Type B pancreatic cell (in vitro differentiated cells): ENCODE results near the gene CRADD. TPM values are rescaled to one million over a fixed set of nuclear protein-coding genes. Genes with fewer than 3 reads are reported as not detected.

Source experiments
- DNase-seq: peaks from one replicate; pipeline ENCODE4 v3.0.0; 2021; ENCODE audit warnings: mixed read lengths; ENCODE audit not compliant: unreplicated experiment; ENCODE audit errors: extremely low spot score
- H3K27ac Mint-ChIP-seq: 2 replicates; pipeline ENCODE4 v1.8.0; 2021; ENCODE audit warnings: mild to moderate bottlenecking, mixed read lengths
- H3K27me3 Mint-ChIP-seq: 2 replicates; pipeline ENCODE4 v1.8.0; 2021; ENCODE audit warnings: mixed read lengths
- H3K36me3 Mint-ChIP-seq: 2 replicates; pipeline ENCODE4 v1.8.0; 2021; ENCODE audit warnings: mixed read lengths
- H3K4me1 Mint-ChIP-seq: one replicate; pipeline ENCODE4 v1.8.0; 2021; ENCODE audit warnings: mixed read lengths; ENCODE audit not compliant: unreplicated experiment
- H3K4me3 Mint-ChIP-seq: 2 replicates; pipeline ENCODE4 v1.8.0; 2021; ENCODE audit warnings: mild to moderate bottlenecking, mixed read lengths
- H3K9me3 Mint-ChIP-seq: 2 replicates; pipeline ENCODE4 v1.8.0; 2021; ENCODE audit warnings: mixed read lengths
- CTCF ChIP-seq: fragments of 200-600 bp; sonication (generic); conservative IDR thresholded peaks from 2 replicates; pipeline ENCODE4 v1.5.0; 2021; ENCODE audit warnings: antibody characterized with exemption, mild to moderate bottlenecking
- total RNA-seq: library from RNA; stranded (reverse); gene quantifications from 2 replicates; pipeline ENCODE4 v1.2.1, GENCODE V29; 2021; ENCODE audit warnings: low replicate concordance

Gene CRADD
- total RNA-seq, 1 donor from 2014 or later: 8.1 TPM

- Mint-ChIP-seq H3K9me3 (peaks cover 24% of the 10 kb centered on the region), H3K4me3 (no peak overlapping the region), H3K27ac (no peak overlapping the region), H3K27me3 (no peaks in the 10 kb centered on the region), H3K4me1 (peaks cover 10% of the 10 kb centered on the region), H3K36me3 (peaks cover 4% of the 10 kb centered on the region)
- no peak for TF ChIP-seq CTCF
- DNase-seq: no peak
Measured at GRCh38 chr12:93877446-93877845, 200.3 kb downstream of the CRADD start.

GRCh38 chr12:93879476-93880421 lies 202.6 kb downstream of the CRADD start:
- H3K4me1 Mint-ChIP-seq: peaks cover 16% of the 10 kb centered on the region
- no peak overlapping the region for H3K27ac Mint-ChIP-seq
- TF ChIP-seq CTCF: no peak
- H3K9me3 Mint-ChIP-seq: peaks cover 16% of the 10 kb centered on the region
- no peak for DNase-seq
- no peak overlapping the region for H3K4me3 Mint-ChIP-seq
- no peaks in the 10 kb centered on the region for H3K36me3 Mint-ChIP-seq
- H3K27me3 Mint-ChIP-seq: peaks cover 2% of the 10 kb centered on the region

DNA sequence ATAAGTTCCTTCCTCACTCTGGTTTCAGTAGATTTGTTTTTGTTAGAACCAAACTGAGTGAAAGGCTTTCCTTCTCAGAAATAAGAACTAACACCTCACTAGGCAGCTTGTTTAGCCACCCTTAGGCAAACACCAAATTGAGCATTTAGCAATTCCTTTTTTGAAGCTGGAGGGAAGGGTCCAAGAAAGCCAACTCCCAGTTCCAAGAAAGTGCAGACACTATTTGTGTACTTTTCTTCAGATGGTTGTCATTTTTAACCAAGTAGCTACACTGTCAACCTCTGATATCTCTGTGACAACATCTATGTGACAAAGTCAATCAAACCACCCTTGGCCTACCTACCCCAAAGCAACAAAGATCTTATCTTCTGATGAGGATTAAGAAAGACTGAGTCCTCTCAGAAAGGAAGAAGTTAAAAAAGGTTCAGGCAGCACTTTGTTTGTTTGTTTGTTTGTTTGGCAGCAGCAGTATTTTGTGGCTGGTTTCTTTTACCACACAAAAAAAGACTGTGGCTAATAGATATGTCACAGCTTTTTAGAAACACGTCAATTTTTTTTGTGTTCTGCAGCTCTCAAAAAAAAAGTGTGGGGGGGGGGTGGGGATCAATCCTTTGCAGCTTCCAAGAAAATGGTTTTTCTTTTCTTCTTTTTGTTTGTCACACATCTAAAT lies 203.8 kb downstream of the CRADD start:
- H3K9me3 Mint-ChIP-seq: peaks cover 3% of the 10 kb centered on the region
- H3K27me3 Mint-ChIP-seq: peaks cover 2% of the 10 kb centered on the region
- H3K4me1 Mint-ChIP-seq: peaks cover 21% of the 10 kb centered on the region
- H3K27ac Mint-ChIP-seq: no peak overlapping the region
- H3K36me3 Mint-ChIP-seq: no peaks in the 10 kb centered on the region
- TF ChIP-seq CTCF: no peak
- no peak overlapping the region for H3K4me3 Mint-ChIP-seq
- DNase-seq: no peak

DNA sequence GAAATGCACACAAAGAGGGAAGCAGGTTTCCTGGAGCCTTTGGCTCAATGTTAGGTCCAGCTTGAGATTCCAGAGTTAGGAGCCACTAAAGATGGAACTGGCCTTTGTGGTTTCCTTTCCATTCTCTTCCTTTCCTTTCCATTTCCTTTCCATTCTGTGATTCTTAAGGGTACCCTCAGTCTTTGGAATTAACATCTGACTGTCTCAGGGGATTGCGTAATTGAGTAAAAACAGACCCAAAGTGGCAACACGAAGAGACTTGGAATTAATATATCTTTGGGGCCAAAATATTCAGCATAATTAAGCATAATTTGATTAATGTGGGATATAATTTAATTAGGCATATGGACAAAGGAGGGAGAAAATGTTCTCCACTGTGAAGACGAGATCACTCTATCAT lies 205.6 kb downstream of the CRADD start:
- H3K9me3 Mint-ChIP-seq: no peaks in the 10 kb centered on the region
- peaks cover 36% of the 10 kb centered on the region for H3K4me1 Mint-ChIP-seq
- H3K4me3 Mint-ChIP-seq: no peak overlapping the region
- DNase-seq: no peak
- TF ChIP-seq CTCF: no peak
- H3K27me3 Mint-ChIP-seq: peaks cover 2% of the 10 kb centered on the region
- no peaks in the 10 kb centered on the region for H3K36me3 Mint-ChIP-seq
- H3K27ac Mint-ChIP-seq: no peak overlapping the region

DNA sequence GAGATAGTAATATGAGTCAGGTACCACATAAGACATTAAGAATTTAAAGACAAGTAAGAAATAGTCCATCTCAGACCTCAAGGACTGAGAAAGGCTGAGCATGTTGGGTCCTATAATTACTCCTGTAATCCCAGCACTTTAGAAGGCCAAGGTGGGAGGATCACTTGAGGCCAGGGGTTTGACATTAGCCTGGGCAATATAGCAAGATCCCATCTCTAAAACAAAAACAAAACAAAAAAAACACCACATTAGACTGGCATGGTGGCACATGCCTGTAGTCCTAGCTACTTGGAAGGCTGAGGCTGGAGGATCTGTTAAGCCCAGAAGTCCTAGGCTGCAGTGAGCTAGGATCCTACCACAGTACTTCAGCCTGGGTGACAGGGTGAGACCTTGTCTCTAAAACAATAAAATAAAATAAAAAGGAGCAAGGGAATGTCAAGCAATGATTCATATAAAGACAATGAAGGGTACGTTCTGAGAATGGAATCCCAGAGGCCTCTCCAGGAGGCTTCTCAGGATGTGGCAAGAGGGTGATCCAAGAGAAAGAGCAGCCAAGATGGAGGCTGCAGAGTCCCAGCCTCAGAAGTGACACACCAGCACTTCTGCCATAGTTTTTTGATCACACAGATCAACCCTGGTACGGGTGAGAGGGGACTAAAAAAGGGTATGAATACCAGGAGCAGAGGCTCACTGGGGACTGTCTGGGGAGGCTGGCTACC lies 206.4 kb downstream of the CRADD start:
- peaks cover 38% of the 10 kb centered on the region for H3K4me1 Mint-ChIP-seq
- no peak for DNase-seq

More for the DNA sequence above, 206.4 kb downstream of the CRADD start:
- TF ChIP-seq CTCF: no peak
- H3K4me3 Mint-ChIP-seq: no peak overlapping the region
- H3K27me3 Mint-ChIP-seq: peaks cover 2% of the 10 kb centered on the region
- no peak overlapping the region for H3K27ac Mint-ChIP-seq
- H3K36me3 Mint-ChIP-seq: no peaks in the 10 kb centered on the region
- no peaks in the 10 kb centered on the region for H3K9me3 Mint-ChIP-seq
